Choroid plexus epithelial cell (primary cell): ENCODE results near the gene BPIFB4.
"Not testable (repeated sequence)": the region's sequence is repeated elsewhere in the genome, so short reads cannot be mapped to it uniquely, and the experiment has no call there.

Experiments used
- DNase-seq: peaks from one replicate; pipeline ENCODE4 v3.0.0-alpha.2; 2010; ENCODE audit warnings: low read depth
- H3K4me3 ChIP-seq: 2 replicates; pipeline ENCODE4 v1.5.1; 2011; ENCODE audit warnings: low read depth, mild to moderate bottlenecking, control low read depth, low read length, moderate library complexity
- CTCF ChIP-seq: conservative IDR thresholded peaks from 2 replicates; pipeline ENCODE4 v1.5.1; 2011; ENCODE audit warnings: low read depth, mild to moderate bottlenecking, control low read depth, inconsistent platforms, low read length, moderate library complexity

The BPIFB4 gene

GRCh38 chr20:33104336-33104735 lies 24.9 kb downstream of the BPIFB4 start:
- no peak overlapping the region for H3K4me3 ChIP-seq
- no peak for TF ChIP-seq CTCF
- no peak for DNase-seq

GRCh38 chr20:33105316-33105924 lies 26.0 kb downstream of the BPIFB4 start:
- no peak for DNase-seq
- no peak for TF ChIP-seq CTCF
- no peak overlapping the region for H3K4me3 ChIP-seq

- H3K4me3 ChIP-seq, DNase-seq: not testable (repeated sequence)
These were observed 26.7 kb downstream of the BPIFB4 start for GRCh38 chr20:33106058-33106620.

GRCh38 chr20:33108661-33109060 lies 29.2 kb downstream of the BPIFB4 start:
- no peak for DNase-seq
- no peak overlapping the region for H3K4me3 ChIP-seq
- no peak for TF ChIP-seq CTCF

GRCh38 chr20:33110147-33110825 lies 30.8 kb downstream of the BPIFB4 start:
- H3K4me3 ChIP-seq: no peak overlapping the region
- TF ChIP-seq CTCF: no peak
- no peak for DNase-seq

GRCh38 chr20:33111306-33111705 lies 31.9 kb downstream of the BPIFB4 start:
- no peak for TF ChIP-seq CTCF
- DNase-seq: no peak
- H3K4me3 ChIP-seq: no peak overlapping the region

GRCh38 chr20:33112547-33113386 lies 33.3 kb downstream of the BPIFB4 start:
- no peak overlapping the region for H3K4me3 ChIP-seq
- no peak for DNase-seq
- TF ChIP-seq CTCF: no peak
